Measurements from ENCODE around the gene FAM200C.
"Not testable (repeated sequence)": the region's sequence is repeated elsewhere in the genome, so short reads cannot be mapped to it uniquely, and the experiment has no call there.

FAM200C gene

DNA sequence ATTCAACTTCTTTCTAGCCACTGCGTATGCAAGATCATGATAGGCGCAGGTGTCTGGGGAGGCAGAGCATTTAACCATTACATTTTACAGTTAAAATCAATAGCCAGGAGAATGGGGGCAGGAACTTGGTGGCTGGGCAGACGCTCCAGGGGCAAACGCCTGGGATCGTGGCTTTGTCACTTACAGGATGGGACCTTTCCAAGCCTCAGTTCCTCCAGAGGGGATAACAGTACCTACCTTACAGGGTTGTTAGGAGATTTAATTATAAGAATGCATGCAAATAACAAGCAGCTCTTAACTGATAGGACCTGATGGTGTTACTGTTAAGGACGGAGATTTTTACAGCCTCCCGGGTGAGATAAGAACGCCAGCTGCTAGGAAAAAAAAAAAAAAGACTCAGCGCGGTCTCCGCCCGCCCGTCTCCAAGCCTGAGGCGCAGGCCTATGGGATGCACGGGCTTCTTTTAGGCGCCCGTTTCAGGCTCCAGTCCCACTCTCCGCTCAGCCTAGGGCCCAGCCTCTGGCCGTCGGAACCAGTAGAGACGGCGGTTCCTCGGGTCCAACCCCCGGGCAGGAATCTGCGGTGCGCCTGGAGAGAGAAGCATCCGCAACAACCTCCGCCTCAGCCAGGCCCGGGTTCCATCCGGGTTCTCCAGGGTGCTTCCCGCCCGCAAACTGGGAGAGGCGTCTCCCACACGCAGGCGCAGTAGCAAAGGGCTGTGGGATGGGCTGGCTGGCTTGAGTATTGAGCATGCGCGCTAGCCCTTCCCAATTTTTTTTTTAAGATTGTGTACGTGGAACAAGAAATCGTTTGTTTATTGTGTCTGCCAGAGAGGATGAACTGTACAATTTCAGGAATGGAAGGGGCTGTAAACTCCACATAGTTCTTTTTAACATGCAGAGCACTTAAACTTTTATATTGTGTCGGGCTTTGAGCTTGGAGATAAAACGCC lies at the start of gene FAM200C:
TSS of gene FAM200C (minus strand) at position 653 of the 952 bp plus-strand sequence. CDS start 4,564 bp downstream, outside the sequence.
- H3K4me3 ChIP-seq, result peak within 1 kb of the TSS; percentile 44 to 80 (median 59)
- H3K27ac ChIP-seq, result peak within 1 kb of the TSS; percentile 55 to 93 (median 85)

DNA sequence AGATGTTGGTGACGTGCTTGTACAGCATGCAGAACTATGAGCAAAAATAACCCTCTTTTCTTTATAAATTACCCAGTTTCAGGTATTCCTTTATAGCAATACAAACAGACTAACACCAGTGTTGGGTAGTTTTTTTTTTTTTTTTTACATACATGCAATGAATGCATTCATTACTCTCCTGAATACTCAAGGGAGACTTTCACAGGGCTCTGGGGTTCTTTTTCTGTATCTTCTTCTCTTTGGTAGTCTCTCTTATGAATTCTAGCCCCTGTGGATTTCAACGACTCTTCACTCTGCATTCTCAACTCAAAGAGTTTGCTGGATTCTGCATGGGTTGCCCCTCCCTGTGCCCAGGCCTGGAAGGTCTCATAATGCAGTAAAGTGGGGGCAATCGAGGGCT lies 49.6 kb upstream of the FAM200C start:
- Histone ChIP-seq H3K27ac (no peak overlapping the region), H3K4me3 (no peak overlapping the region)

DNA sequence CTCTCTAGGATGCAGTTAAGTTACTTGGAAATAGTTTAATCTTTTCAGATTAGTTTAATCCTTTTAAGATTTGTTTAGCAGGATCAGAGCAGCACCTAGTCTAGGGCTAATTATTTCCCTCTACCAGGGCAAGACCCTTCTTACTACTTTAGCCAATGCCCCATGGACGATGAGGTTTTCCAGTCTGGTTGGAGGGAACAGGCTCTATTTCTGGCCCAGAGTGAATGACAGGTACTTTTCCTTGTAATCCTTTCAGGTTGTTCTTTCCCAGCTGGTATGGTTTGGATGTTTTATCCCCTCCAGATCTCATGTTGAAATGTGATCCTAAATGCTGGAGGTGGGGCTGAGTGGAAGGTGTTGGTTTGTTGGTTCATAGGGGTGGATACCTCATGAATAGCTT lies 49.0 kb upstream of the FAM200C start:
- Histone ChIP-seq H3K27ac (no peak overlapping the region), H3K4me3 (no peak overlapping the region)

DNA sequence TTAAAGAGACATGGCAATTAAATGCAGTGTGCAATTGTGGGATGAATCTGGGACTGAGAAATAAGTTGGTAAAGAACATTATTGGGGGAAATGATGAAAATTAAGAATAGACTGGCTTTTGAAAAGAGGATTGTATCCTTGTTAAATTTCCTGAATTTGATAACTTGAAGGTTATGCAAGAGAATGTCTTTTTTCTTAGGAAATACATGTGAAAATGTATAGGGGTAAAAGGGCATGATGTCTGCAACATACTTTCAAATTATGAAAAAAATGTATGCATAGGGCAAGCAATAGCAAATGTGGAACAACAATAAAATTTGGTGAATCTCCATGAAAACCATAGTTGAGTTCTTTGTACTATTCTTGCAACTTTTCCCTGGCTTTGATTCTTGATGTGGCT lies 45.9 kb upstream of the FAM200C start:
- Histone ChIP-seq H3K27ac (no peak overlapping the region), H3K4me3 (no peak overlapping the region)

DNA sequence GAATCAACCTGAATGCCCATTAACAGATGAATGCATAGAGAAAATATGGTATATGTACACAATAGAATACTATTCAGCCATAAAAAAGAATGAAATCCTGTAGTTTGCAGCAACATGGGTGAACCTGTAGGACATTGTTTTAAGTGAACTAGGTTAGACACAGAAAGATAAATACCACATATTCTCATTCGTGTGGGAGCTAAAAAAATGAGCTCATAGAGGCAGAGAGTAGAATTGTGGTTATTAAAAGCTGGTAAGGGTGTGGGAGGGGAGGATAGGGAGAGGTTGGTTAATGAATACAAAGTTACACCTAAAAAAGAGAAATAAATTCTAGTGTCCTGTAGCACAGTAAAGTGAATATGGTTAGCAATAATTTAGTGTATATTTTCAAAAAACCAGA lies 45.3 kb upstream of the FAM200C start:
- Histone ChIP-seq H3K27ac (no peak overlapping the region), H3K4me3 (no peak overlapping the region)

DNA sequence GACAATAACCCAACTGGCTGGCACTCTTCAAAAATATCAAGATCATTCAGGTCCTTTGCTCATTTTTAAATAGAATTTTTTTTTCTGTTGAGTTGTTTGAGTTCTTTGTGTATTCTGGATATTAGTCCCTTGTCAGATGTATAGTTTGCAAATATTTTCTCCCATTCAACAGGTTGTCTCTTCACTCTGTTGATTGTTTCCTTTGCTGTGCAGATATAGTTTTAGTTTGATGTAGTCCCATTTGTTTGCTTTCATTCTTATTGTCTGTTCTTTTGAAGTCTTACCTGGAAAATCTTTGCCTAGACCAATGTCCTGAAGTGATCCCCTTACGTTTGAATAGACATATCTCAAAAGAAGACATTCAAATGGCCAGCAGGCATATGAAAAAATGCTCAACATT lies 44.6 kb upstream of the FAM200C start:
- no peak overlapping the region for H3K27ac ChIP-seq
- no peak overlapping the region for H3K4me3 ChIP-seq

DNA sequence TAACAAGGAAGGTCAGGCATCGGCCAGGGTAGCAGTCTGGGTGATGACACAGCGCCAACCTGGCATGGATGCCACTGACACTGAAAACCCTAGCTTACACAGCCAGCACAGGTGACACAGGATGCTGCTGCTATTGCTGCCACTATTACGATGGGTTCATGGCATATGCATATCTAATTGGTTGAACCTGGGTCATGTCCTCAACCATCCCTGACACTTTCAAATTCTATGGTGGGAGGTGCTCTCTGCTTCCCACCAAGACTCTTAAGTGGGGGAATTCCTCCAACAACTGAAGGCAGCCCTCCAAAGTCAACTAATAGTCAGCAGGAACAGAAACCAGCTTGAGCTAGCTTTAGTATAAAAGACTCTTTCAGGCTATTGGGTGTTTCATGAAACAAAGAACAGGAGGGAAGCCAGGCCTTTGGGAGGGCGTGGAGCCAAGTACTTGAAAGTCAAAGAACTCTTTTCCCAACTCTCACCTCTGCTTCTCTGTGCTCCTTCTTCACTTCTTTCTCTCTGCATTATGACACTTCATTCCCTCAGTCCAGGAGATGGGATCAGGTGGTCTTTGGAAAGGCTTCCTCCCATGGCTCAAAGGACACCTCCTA lies 43.1 kb upstream of the FAM200C start:
- no peak overlapping the region for H3K4me3 ChIP-seq
- H3K27ac ChIP-seq, result peak overlapping the region in 1 of 21 experiments; percentile 25

DNA sequence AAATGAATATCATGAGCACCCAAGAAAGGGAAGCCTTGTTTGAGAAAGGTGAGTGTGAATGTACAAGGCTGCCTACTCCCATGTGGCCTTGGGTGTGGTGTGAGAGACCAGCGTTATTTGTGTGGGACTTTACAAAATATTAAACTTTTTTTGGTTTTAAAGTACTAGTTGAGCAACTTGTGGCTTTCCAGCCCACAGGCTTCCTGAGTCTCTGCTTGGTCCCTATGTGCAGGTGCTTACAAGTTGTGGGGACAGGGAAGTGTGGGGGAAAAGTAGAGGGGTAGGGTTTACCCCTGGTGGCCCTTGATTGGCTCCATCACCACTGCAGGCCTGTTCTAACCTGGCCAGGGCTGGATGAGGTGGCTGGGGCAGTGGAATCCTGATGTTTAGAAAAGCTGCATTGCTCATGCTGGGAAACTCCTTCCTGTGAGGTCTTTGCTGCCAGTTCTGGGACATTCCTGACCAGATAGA lies 41.5 kb upstream of the FAM200C start:
- no peak overlapping the region for H3K4me3 ChIP-seq
- H3K27ac ChIP-seq, result peak overlapping the region in 1 of 21 experiments; percentile 32

DNA sequence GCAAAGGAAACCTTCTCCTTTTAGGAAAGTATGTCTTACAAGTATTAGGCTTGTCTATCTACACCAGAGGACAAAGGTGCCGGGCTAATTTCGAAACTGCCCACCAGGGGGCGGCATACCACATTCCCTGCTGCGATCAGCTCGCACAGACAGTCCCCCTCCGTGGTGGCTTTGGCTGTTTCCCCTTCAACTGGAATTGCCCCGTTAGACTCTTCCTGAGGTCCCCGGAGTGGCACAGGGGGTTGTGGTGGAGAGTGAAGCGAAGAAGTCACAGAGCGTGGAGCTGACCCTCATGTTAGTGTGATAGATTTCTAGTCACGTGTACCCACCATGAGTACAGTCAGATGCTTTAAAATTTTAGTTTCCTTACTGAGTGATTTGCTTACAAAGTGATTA lies 39.3 kb upstream of the FAM200C start:
- Histone ChIP-seq H3K27ac (peak overlapping the region in 15 of 21 experiments; percentile 20 to 75 (median 58)), H3K4me3 (peak overlapping the region; percentile 11 to 39 (median 28))

DNA sequence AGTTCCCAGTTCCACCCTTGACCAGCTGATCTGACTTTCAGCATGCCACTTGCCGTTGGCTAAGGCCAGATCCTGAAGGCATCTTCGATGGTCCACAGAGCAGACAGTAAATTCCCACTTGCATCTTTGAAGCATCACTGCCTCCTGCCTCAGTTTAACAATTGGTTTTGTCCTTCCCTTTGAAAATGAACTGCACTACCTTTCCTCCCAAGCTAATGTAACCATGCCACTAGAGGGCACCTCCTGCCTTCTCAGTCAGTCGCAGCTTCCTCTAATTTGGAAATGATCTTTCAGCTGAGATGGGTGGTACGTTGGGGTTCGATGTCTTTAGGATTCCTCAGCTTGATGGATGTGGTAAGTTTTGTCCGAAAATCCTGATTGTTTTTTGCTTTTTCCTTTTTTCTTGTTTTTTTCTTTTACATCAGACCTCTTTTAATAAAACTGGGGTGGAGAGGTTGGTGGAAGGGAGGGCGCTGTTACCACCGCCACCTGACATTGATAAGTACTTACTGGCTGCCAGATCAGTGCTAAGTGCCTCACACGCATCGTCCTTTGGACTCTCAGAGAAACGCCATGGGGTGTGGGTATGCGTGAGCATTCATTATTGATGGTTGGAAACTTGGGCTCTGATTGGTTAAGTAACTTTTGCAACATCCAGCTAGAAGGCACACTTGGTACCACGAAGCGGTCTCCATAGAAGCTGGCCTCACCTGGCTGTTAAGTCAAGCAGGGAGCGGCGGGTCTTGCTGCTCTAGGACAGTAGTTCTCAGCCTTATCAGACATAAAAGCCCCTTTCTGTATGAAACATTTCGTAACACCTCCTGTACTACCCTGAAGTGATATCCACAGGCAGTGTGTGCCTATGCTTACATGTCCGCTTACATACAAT lies 38.7 kb upstream of the FAM200C start:
- Histone ChIP-seq H3K27ac (peak overlapping the region in 15 of 21 experiments; percentile 20 to 75 (median 58)), H3K4me3 (peak overlapping the region; percentile 11 to 39 (median 28))

DNA sequence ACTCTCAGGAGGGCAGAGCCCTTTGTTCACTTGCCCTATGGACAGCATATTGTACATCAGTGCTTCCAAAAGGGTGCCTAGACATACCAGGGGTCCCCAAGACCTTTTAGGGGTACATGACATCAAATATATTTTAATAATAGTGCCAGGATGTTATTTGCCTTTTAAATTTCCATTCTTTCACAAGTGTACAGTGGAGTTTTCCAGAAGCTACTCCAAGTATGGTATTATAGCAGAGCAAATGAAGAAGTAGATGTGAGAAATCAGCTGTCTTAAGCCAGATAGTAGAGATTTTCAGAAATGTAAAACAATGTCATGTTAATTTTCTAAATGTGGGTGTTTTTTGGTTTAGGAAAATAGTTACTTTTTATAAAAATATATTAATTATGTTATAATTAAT lies 37.4 kb upstream of the FAM200C start:
- Histone ChIP-seq H3K4me3 (no peak overlapping the region), H3K27ac (no peak overlapping the region)

DNA sequence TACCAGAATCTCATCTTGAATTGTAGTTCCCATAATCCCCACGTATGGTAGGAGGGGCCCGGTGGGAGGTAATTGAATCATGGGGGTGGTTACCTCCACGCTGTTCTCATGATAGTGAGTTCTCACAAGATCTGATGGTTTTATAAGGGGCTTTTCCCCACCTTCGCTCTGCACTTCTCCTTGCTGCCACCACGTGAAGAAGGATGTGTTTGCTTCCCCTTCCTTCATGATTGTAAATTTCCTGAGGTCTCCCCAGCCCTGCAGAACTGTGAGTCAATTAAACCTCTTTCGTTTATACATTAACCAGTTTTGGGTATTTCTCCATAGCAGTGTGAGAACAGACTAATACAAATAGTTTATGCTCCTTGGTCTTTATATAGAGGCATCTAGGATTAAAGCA lies 36.8 kb upstream of the FAM200C start:
- not testable (repeated sequence) for H3K27ac ChIP-seq, H3K4me3 ChIP-seq

DNA sequence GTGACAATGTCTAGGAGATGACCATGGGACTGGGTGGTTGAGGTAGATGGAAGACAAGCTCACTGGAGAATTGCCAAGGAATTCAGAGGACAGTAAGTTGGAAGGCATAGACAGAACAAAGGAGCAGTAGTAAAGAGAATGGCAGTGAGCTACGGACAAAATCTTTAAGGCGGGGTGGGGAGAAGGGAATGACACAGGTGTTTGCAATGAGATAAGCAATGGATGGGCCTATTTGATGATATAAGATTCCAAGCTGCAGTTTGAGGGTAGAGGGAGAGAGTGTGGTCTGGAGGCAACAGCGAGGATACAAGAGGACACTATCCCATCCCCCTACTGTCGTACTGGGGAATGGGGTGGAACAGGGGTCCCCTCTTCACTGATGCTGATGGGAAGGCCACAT lies 36.2 kb upstream of the FAM200C start:
- no peak overlapping the region for H3K4me3 ChIP-seq
- no peak overlapping the region for H3K27ac ChIP-seq

DNA sequence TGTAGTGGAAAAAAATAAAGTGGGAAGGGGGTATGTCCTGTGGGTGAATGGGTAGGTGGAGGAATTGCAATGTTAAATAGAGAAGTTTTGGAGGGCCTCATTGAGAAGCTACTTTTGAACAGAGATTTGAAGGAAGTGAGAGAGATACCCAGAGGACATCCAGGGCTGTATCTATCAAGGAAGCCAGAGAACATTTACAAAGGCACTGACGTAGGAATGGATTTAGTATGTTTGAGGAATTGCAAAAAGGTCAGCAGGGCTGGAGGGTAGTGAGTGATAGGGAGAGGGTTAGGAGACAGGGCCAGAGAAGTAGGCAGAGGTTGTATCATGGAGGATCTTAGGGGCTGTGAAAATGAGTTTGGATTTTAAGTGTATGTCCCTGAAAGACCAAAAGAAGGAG lies 35.7 kb upstream of the FAM200C start:
- Histone ChIP-seq H3K27ac (no peak overlapping the region), H3K4me3 (no peak overlapping the region)

DNA sequence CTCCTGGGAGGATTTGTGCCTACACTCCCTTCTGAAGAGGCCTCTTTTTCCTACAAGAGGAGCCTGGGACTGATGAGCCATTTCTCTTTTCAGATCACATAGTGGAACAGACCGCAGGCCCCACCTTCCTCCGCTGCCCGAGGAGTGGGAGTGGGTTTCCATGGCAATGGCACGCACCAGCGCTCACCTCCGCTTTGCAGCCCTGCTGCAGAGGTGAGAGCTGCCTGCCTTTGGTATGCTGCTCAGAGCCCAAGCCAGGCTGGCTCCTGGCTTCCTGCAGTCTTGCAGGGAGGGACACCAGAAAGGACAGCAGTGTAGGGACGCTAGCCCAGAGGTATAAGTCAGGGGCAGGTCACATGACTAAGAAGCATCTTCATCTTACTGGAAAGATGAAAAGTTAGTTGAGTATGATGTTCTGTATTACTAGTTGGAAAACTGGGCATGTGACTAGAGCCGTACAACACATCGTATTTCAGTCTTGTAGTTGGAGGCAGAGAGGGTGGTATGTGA lies 34.2 kb upstream of the FAM200C start:
- no peak overlapping the region for H3K27ac ChIP-seq
- H3K4me3 ChIP-seq, result no peak overlapping the region

DNA sequence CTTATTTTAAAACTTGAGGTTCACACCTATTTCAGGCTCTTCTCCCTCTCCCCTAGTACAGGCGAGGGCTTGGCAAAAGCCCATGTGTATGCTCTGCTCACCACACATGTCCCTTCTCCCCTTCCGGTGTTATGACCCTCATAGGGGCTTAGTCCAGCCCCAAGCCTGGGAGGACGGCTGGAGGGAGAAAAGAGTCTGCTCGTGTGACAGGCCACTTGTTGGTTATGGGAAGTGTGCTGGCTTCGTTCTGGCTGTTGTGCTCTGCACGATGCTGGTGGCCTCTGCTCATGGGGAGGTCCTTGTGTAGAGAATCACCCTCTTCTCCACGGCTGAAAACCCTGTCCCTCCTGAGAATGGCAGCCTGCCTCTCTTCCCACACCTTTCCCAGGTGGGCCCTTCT lies 32.9 kb upstream of the FAM200C start:
- Histone ChIP-seq H3K4me3 (no peak overlapping the region), H3K27ac (no peak overlapping the region)

DNA sequence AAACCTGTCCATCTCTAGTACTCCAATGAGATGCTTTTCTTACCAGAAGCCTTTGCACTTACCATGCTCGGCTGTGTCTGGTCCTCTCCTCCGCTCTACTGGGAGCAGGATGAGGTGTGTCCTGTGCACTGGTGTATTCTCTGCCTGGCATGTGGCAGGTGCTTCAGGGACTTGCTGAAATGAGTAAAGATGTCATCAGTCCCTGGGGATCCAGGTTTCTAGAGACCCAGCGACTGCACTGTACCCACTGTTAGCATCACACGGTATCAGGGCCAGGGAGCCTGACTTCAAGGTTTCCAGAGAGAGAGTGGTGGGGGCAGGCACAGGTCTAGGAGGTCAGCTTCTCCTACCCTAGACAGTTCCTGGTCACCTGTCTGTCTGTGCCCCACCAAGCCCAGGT lies 32.3 kb upstream of the FAM200C start:
- Histone ChIP-seq H3K4me3 (no peak overlapping the region), H3K27ac (no peak overlapping the region)

DNA sequence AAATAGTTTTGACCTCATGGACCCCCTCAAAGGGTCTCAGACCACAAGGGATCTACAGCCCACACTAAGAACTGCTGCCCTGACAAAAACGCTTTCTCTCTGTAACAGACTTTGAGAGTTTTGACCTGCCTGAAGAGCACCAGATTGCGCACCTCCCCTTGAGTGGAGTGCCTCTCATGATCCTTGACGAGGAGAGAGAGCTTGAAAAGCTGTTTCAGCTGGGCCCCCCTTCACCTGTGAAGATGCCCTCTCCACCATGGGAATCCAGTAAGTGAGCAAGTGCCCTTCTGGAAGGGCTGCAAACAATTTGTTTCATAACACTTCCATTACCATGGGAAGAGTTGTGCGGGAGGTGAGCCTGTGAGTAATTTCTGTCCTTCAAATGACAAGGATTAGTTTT lies 27.8 kb upstream of the FAM200C start:
- Histone ChIP-seq H3K27ac (no peak overlapping the region), H3K4me3 (no peak overlapping the region)

DNA sequence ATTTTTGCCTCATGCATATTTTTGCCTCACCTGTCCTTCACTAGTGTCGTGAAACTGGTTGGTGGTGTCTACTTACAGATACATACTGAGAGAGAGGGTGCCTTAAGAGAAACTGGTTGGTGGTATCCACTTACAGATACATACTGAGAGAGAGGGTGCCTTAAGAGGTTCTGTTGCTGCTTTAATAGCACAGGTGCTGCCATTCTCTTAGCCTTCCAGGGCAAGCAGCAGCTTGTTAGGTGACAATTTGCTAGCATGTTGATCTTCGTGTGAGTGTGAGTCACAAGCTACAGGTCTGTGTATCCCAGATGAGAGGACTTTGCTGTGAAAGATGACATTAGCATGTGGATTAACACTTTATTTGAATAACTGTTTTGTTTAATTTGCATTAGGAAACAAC lies 23.2 kb upstream of the FAM200C start:
- peak overlapping the region in 2 of 7 experiments; percentile 1 to 78 for H3K4me3 ChIP-seq
- peak overlapping the region in 9 of 21 experiments; percentile 45 to 90 (median 77) for H3K27ac ChIP-seq

All from skin epidermis (tissue), 12 donors.